ENCODE measurements around the gene CIB2.

GRCh38 chr15:78055919-78056713 lies 75.1 kb downstream of the CIB2 start:
- TF ChIP-seq CTCF (IDR thresholded peaks at IDR 0.05; ENCODE audit: low read depth, low read length): no peak
- no peak for TF ChIP-seq EZH2phosphoT487 (IDR thresholded peaks at IDR 0.05; ENCODE audit: low read depth)
